Measurements from ENCODE around the gene CTRL. TPM values are rescaled to one million over a fixed set of nuclear protein-coding genes. Genes with fewer than 3 reads are reported as not detected.

The CTRL gene
- total and polyA plus RNA-seq, 4 donors: 0.09 to 5.0 (median 0.30) TPM

- peak overlapping the region; percentile 91 to 93 for H3K27ac ChIP-seq (ENCODE audit: low read depth in 1 of 2, low read length in 2 of 2)
- DNase-seq (ENCODE audit: low spot score): no peak
Measured at GRCh38 chr16:67893743-67894399, 37.8 kb downstream of the CTRL start.

GRCh38 chr16:67892899-67893742 lies 38.5 kb downstream of the CTRL start, which contains the start of gene PSKH1:
Gene PSKH1, plus strand, starts transcription at chr16:67893254. Its CDS starts 15,496 bp downstream, at chr16:67908750.
- no peaks in the 10 kb centered on the region for H3K9me3 ChIP-seq (ENCODE audit: control insufficient read depth in 4 of 4, low read length in 3 of 4)
- peaks cover 7 to 19% (median 16%) of the 10 kb centered on the region in 4 donors for H3K4me1 ChIP-seq (ENCODE audit: control insufficient read depth in 4 of 4, insufficient read depth in 4 of 4, low read length in 3 of 4)
- WGBS: under 1% methylated on average over 90 of the region's 90 CpGs
- peak within 1 kb of the TSS; percentile 75 to 90 for H3K9ac ChIP-seq (ENCODE audit: low read depth in 1 of 2, low read length in 2 of 2)
- H3K36me3 ChIP-seq (ENCODE audit: control insufficient read depth in 4 of 4, insufficient read depth in 3 of 4, low read depth in 1 of 4, low read length in 3 of 4): no peaks in the 10 kb centered on the region
- H3K4me3 ChIP-seq (ENCODE audit: low read depth in 1 of 3, low read length in 3 of 3): peak within 1 kb of the TSS; percentile 85 to 93 (median 86)
- peak; percentile 99 for DNase-seq (ENCODE audit: low spot score)
- no peaks in the 10 kb centered on the region for H3K27me3 ChIP-seq (ENCODE audit: control insufficient read depth in 4 of 4, insufficient read depth in 4 of 4, low read length in 3 of 4)
- peak within 1 kb of the TSS; percentile 91 to 93 for H3K27ac ChIP-seq (ENCODE audit: low read depth in 1 of 2, low read length in 2 of 2)
- TF ChIP-seq ZBTB33 (IDR thresholded peaks at IDR 0.05) (peak; percentile 43), RAD21 (IDR thresholded peaks at IDR 0.05) (peak; percentile 9 to 45), HNF4A (conservative IDR thresholded peaks at IDR 0.05) (peak in 1 of 2 donors; percentile 36), GABPA (IDR thresholded peaks at IDR 0.05 in 1 of 2, conservative IDR thresholded peaks at IDR 0.05 in 1 of 2) (peak in 1 of 2 donors; percentile 36), TAF1 (conservative IDR thresholded peaks at IDR 0.05) (no peak), REST (IDR thresholded peaks at IDR 0.05) (no peak), SP1 (IDR thresholded peaks at IDR 0.05) (peak; percentile 52), NR2F2 (IDR thresholded peaks at IDR 0.05) (no peak)

More at GRCh38 chr16:67893743-67894399, 37.8 kb downstream of the CTRL start:
- H3K36me3 ChIP-seq (ENCODE audit: control insufficient read depth in 4 of 4, insufficient read depth in 3 of 4, low read depth in 1 of 4, low read length in 3 of 4): no peaks in the 10 kb centered on the region
- no peaks in the 10 kb centered on the region for H3K9me3 ChIP-seq (ENCODE audit: control insufficient read depth in 4 of 4, low read length in 3 of 4)
- peak overlapping the region; percentile 85 to 93 (median 86) for H3K4me3 ChIP-seq (ENCODE audit: low read depth in 1 of 3, low read length in 3 of 3)
- 13% methylated on average over 14 of the region's 14 CpGs for WGBS
- TF ChIP-seq ZBTB33 (IDR thresholded peaks at IDR 0.05) (no peak), NR2F2 (IDR thresholded peaks at IDR 0.05) (no peak), REST (IDR thresholded peaks at IDR 0.05) (no peak), RXRA (IDR thresholded peaks at IDR 0.05) (no peak), JUND (IDR thresholded peaks at IDR 0.05) (no peak), HNF4G (IDR thresholded peaks at IDR 0.05) (no peak), FOXA1 (IDR thresholded peaks at IDR 0.05) (no peak)
- peaks cover 7 to 19% (median 16%) of the 10 kb centered on the region in 4 donors for H3K4me1 ChIP-seq (ENCODE audit: control insufficient read depth in 4 of 4, insufficient read depth in 4 of 4, low read length in 3 of 4)
- H3K9ac ChIP-seq (ENCODE audit: low read depth in 1 of 2, low read length in 2 of 2): peak overlapping the region; percentile 75 to 90
- H3K27me3 ChIP-seq (ENCODE audit: control insufficient read depth in 4 of 4, insufficient read depth in 4 of 4, low read length in 3 of 4): no peaks in the 10 kb centered on the region
